ENCODE results near the gene OLR1.

Gene OLR1

GRCh38 chr12:10213168-10214135 lies 41.5 kb upstream of the OLR1 start:
- Histone ChIP-seq H3K4me3 (ENCODE audit: low read length, poor library complexity, severe bottlenecking) (peak overlapping the region; percentile 76), H3K27me3 (ENCODE audit: insufficient read depth, low read length, poor library complexity, severe bottlenecking) (no peaks in the 10 kb centered on the region), H3K9ac (ENCODE audit: low read depth, low read length, poor library complexity, severe bottlenecking) (peak overlapping the region; percentile 64), H2AFZ (ENCODE audit: low read length) (peak overlapping the region; percentile 93), H3K4me2 (ENCODE audit: low read depth, low read length, poor library complexity, severe bottlenecking) (peak overlapping the region; percentile 71), H3K79me2 (ENCODE audit: insufficient read depth, low read length) (peaks cover 23% of the 10 kb centered on the region), H4K20me1 (ENCODE audit: insufficient read depth, low read length, poor library complexity, severe bottlenecking) (no peaks in the 10 kb centered on the region), H3K9me3 (ENCODE audit: insufficient read depth, low read depth, low read length) (no peaks in the 10 kb centered on the region), H3K4me1 (ENCODE audit: insufficient read depth, low read length, poor library complexity, severe bottlenecking) (peaks cover 15% of the 10 kb centered on the region), H3K36me3 (ENCODE audit: insufficient read depth, low read length) (no peaks in the 10 kb centered on the region), H3F3A (ENCODE audit: low read depth) (no peaks in the 10 kb centered on the region), H3K9me2 (replicated peaks; ENCODE audit: low read depth, low read length) (no peaks in the 10 kb centered on the region)
- TF ChIP-seq EZH2phosphoT487 (IDR thresholded peaks at IDR 0.05; ENCODE audit: borderline replicate concordance) (no peak), CTCF (conservative IDR thresholded peaks at IDR 0.05; ENCODE audit: low read length) (no peak)

GRCh38 chr12:10212739-10213131 lies 40.8 kb upstream of the OLR1 start, which contains the start of gene GABARAPL1:
TSS of gene GABARAPL1 (plus strand) at chr12:10212877. CDS start at chr12:10213130, 253 bp downstream.
- Histone ChIP-seq H4K20me1 (ENCODE audit: insufficient read depth, low read length, poor library complexity, severe bottlenecking) (no peaks in the 10 kb centered on the region), H3K36me3 (ENCODE audit: insufficient read depth, low read length) (no peaks in the 10 kb centered on the region), H2AFZ (ENCODE audit: low read length) (peak within 1 kb of the TSS; percentile 93), H3K4me1 (ENCODE audit: insufficient read depth, low read length, poor library complexity, severe bottlenecking) (peaks cover 15% of the 10 kb centered on the region), H3K4me3 (ENCODE audit: low read length, poor library complexity, severe bottlenecking) (peak within 1 kb of the TSS; percentile 76), H3K9me2 (replicated peaks; ENCODE audit: low read depth, low read length) (no peaks in the 10 kb centered on the region), H3K27me3 (ENCODE audit: insufficient read depth, low read length, poor library complexity, severe bottlenecking) (no peaks in the 10 kb centered on the region), H3K9ac (ENCODE audit: low read depth, low read length, poor library complexity, severe bottlenecking) (peak within 1 kb of the TSS; percentile 64), H3K79me2 (ENCODE audit: insufficient read depth, low read length) (peaks cover 23% of the 10 kb centered on the region), H3K9me3 (ENCODE audit: insufficient read depth, low read depth, low read length) (no peaks in the 10 kb centered on the region), H3F3A (ENCODE audit: low read depth) (no peaks in the 10 kb centered on the region), H3K4me2 (ENCODE audit: low read depth, low read length, poor library complexity, severe bottlenecking) (peak within 1 kb of the TSS; percentile 71)
- no peak for TF ChIP-seq EZH2phosphoT487 (IDR thresholded peaks at IDR 0.05; ENCODE audit: borderline replicate concordance)
- TF ChIP-seq CTCF (conservative IDR thresholded peaks at IDR 0.05; ENCODE audit: low read length), result no peak

GRCh38 chr12:10211940-10212738 lies 40.2 kb upstream of the OLR1 start:
- H3K27me3 ChIP-seq (ENCODE audit: insufficient read depth, low read length, poor library complexity, severe bottlenecking), result no peaks in the 10 kb centered on the region
- H2AFZ ChIP-seq (ENCODE audit: low read length), result peak overlapping the region; percentile 93
- H3F3A ChIP-seq (ENCODE audit: low read depth), result no peaks in the 10 kb centered on the region
- peak overlapping the region; percentile 64 for H3K9ac ChIP-seq (ENCODE audit: low read depth, low read length, poor library complexity, severe bottlenecking)
- H3K4me1 ChIP-seq (ENCODE audit: insufficient read depth, low read length, poor library complexity, severe bottlenecking), result peaks cover 15% of the 10 kb centered on the region
- no peaks in the 10 kb centered on the region for H3K9me2 ChIP-seq (replicated peaks; ENCODE audit: low read depth, low read length)
- TF ChIP-seq EZH2phosphoT487 (IDR thresholded peaks at IDR 0.05; ENCODE audit: borderline replicate concordance) (no peak), CTCF (conservative IDR thresholded peaks at IDR 0.05; ENCODE audit: low read length) (no peak)
- no peaks in the 10 kb centered on the region for H4K20me1 ChIP-seq (ENCODE audit: insufficient read depth, low read length, poor library complexity, severe bottlenecking)
- H3K4me2 ChIP-seq (ENCODE audit: low read depth, low read length, poor library complexity, severe bottlenecking), result peak overlapping the region; percentile 71
- H3K4me3 ChIP-seq (ENCODE audit: low read length, poor library complexity, severe bottlenecking), result peak overlapping the region; percentile 76
- peaks cover 23% of the 10 kb centered on the region for H3K79me2 ChIP-seq (ENCODE audit: insufficient read depth, low read length)
- no peaks in the 10 kb centered on the region for H3K9me3 ChIP-seq (ENCODE audit: insufficient read depth, low read depth, low read length)
- no peaks in the 10 kb centered on the region for H3K36me3 ChIP-seq (ENCODE audit: insufficient read depth, low read length)

Measured in Loucy (cell line).